SK-MEL-5 (cell line): ENCODE results near the gene LAMTOR3. TPM values are rescaled to one million over a fixed set of nuclear protein-coding genes. Genes with fewer than 3 reads are reported as not detected.
"Not testable (repeated sequence)": the region's sequence is repeated elsewhere in the genome, so short reads cannot be mapped to it uniquely, and the experiment has no call there.

Experiments
- DNase-seq: peaks from one replicate; pipeline ENCODE4 v3.0.0-alpha.2; 2016; ENCODE audit warnings: low read depth, low spot score
- in situ Hi-C: cut with HindIII; loops from 2 replicates; pipeline ENCODE4 v1.10.0; 2016; ENCODE audit warnings: low sequenced_read_pairs, high pct_unique_total_duplicates, low pct_unique_long_range_greater_than_20kb
- total RNA-seq: library from RNA; depleted of rRNA; stranded (reverse); fragments of >200 nt; shearing (Covaris generic); gene quantifications from 2 replicates; pipeline ENCODE4 v1.2.3, GENCODE V29; 2014; rRNA removed

The LAMTOR3 gene
- total RNA-seq, 1 experiment from 2014 or later: 64.0 TPM

GRCh38 chr4:99844048-99844447, 50.2 kb downstream of the LAMTOR3 start:
- in situ Hi-C loops: no loop called here

GRCh38 chr4:99843413-99843812, 50.8 kb downstream of the LAMTOR3 start:
- DNase-seq: no peak
- in situ Hi-C loops: no loop called here

More at GRCh38 chr4:99844048-99844447, 50.2 kb downstream of the LAMTOR3 start:
- DNase-seq: no peak

- in situ Hi-C loops: no loop called here
- no peak for DNase-seq
Measured at GRCh38 chr4:99841129-99841528, 53.1 kb downstream of the LAMTOR3 start.

GRCh38 chr4:99838927-99839326, 55.3 kb downstream of the LAMTOR3 start:
- no peak for DNase-seq
- in situ Hi-C loops: no loop called here

- DNase-seq: no peak
- in situ Hi-C loops: no loop called here
Measured at GRCh38 chr4:99835942-99836341, 58.3 kb downstream of the LAMTOR3 start.

- DNase-seq: no peak
- in situ Hi-C loops: no loop called here
Measured at GRCh38 chr4:99834569-99834968, 59.7 kb downstream of the LAMTOR3 start.

- DNase-seq: no peak
- in situ Hi-C loops: no loop called here
Measured at GRCh38 chr4:99833756-99834155, 60.5 kb downstream of the LAMTOR3 start.

- in situ Hi-C loops: no loop called here
- DNase-seq: no peak
Measured at GRCh38 chr4:99832758-99833157, 61.5 kb downstream of the LAMTOR3 start.

- no peak for DNase-seq
- in situ Hi-C loops: no loop called here
Measured at GRCh38 chr4:99832321-99832720, 61.9 kb downstream of the LAMTOR3 start.

- in situ Hi-C loops, DNase-seq: not testable (repeated sequence)
Measured at GRCh38 chr4:99830051-99830450, 64.2 kb downstream of the LAMTOR3 start.

- in situ Hi-C loops: no loop called here
- DNase-seq: no peak
Measured at GRCh38 chr4:99828477-99828876, 65.8 kb downstream of the LAMTOR3 start.

Other genes starting within 250 kb of the LAMTOR3 start
- gene C4orf54, start 236.6 kb downstream of the LAMTOR3 start, total RNA-seq: 0.08 and 0.13 TPM in 2 replicates
- not detected in 2 replicates for gene DAPP1, start 77.6 kb downstream of the LAMTOR3 start, total RNA-seq
- gene DNAJB14, start 52.2 kb upstream of the LAMTOR3 start, total RNA-seq: 29.1 and 41.6 TPM in 2 replicates
- 837 and 844 TPM in 2 replicates for gene H2AZ1, start 55.8 kb upstream of the LAMTOR3 start, total RNA-seq